ENCODE measurements around the gene PARP4. TPM values are rescaled to one million over a fixed set of nuclear protein-coding genes. Genes with fewer than 3 reads are reported as not detected.

PARP4 gene
- total and polyA plus RNA-seq, 2 donors (not counting 1 experiment from before 2014, with no cell fraction given) = 22.2 to 88.8 TPM

GRCh38 chr13:24495151-24495729 is 17.3 kb downstream of the PARP4 start:
- Mint-ChIP-seq H3K4me3 (no peak overlapping the region), H3K27ac (no peak overlapping the region), H3K9me3 (ENCODE audit: insufficient read depth) (no peaks in the 10 kb centered on the region), H3K4me1 (no peaks in the 10 kb centered on the region), H3K27me3 (no peaks in the 10 kb centered on the region)
- CTCF ChIA-PET = no interaction called here
- ATAC-seq (ENCODE audit: low read depth) (no peak), DNase-seq (no peak)
- no peak overlapping the region for H3K9ac ChIP-seq (ENCODE audit: low read length)
- H3K4me2 ChIP-seq (replicated peaks; ENCODE audit: low read depth, low read length, poor library complexity, severe bottlenecking) = no peak overlapping the region
- no peak overlapping the region for H3K27ac ChIP-seq (ENCODE audit: low read length in 2 of 2)
- no peaks in the 10 kb centered on the region for H3K27me3 ChIP-seq (replicated peaks in 1 of 4; ENCODE audit: control extremely low read depth in 1 of 4, control insufficient read depth in 3 of 4, insufficient read depth in 4 of 4, low read length in 3 of 4)
- no peaks in the 10 kb centered on the region for H3K9me3 ChIP-seq (ENCODE audit: control extremely low read depth in 1 of 3, control insufficient read depth in 2 of 3, insufficient read depth in 1 of 3, low read length in 2 of 3)
- H3K4me3 ChIP-seq (ENCODE audit: control extremely low read depth in 1 of 5, extremely low read depth in 1 of 5, insufficient read depth in 1 of 5, low read depth in 2 of 5, low read length in 4 of 5) = no peak overlapping the region
- H3K79me2 ChIP-seq (ENCODE audit: control insufficient read depth, insufficient read depth, low read length) = no peaks in the 10 kb centered on the region
- 100% methylated on average over 2 of the region's 3 CpGs for WGBS (ENCODE audit: insufficient coverage)
- TF ChIP-seq CTCF (IDR thresholded peaks at IDR 0.05) = no peak
- TF ChIP-seq EZH2 (IDR thresholded peaks at IDR 0.05; ENCODE audit: borderline replicate concordance, insufficient read depth, low read depth, low read length, poor library complexity, severe bottlenecking) = no peak
- H3K4me1 ChIP-seq (ENCODE audit: control insufficient read depth in 2 of 2, insufficient read depth in 2 of 2, low read length in 2 of 2) = no peaks in the 10 kb centered on the region
- intact Hi-C loops (cut with micrococcal nuclease) = no loop called here
- H4K20me1 ChIP-seq (ENCODE audit: control insufficient read depth, insufficient read depth, low read length, poor library complexity, severe bottlenecking) = no peaks in the 10 kb centered on the region
- H3K36me3 ChIP-seq (replicated peaks in 1 of 2; ENCODE audit: control extremely low read depth in 1 of 2, control insufficient read depth in 1 of 2, extremely low read depth in 1 of 2, insufficient read depth in 2 of 2, low read length in 1 of 2) = peaks cover 24 to 68% of the 10 kb centered on the region in 2 experiments
- no peak overlapping the region for H2AFZ ChIP-seq (ENCODE audit: insufficient read depth, low read depth, low read length, poor library complexity, severe bottlenecking)
- POLR2A ChIA-PET = no interaction called here

- ATAC-seq (ENCODE audit: low read depth) = no peak
- CTCF ChIA-PET = no interaction called here
- H3K4me3 Mint-ChIP-seq = no peak overlapping the region
- POLR2A ChIA-PET = no interaction called here
- no peaks in the 10 kb centered on the region for H3K9me3 Mint-ChIP-seq (ENCODE audit: insufficient read depth)
- WGBS (ENCODE audit: insufficient coverage) = 97% methylated on average over 4 of the region's 6 CpGs
- no peaks in the 10 kb centered on the region for H3K4me1 Mint-ChIP-seq
- no peak overlapping the region for H3K9ac ChIP-seq (ENCODE audit: low read length)
- no peaks in the 10 kb centered on the region for H3K27me3 Mint-ChIP-seq
- no peak overlapping the region for H2AFZ ChIP-seq (ENCODE audit: insufficient read depth, low read depth, low read length, poor library complexity, severe bottlenecking)
- DNase-seq = no peak
- no peaks in the 10 kb centered on the region for H4K20me1 ChIP-seq (ENCODE audit: control insufficient read depth, insufficient read depth, low read length, poor library complexity, severe bottlenecking)
- no peaks in the 10 kb centered on the region for H3K9me3 ChIP-seq (ENCODE audit: control extremely low read depth in 1 of 3, control insufficient read depth in 2 of 3, insufficient read depth in 1 of 3, low read length in 2 of 3)
- no peak overlapping the region for H3K27ac Mint-ChIP-seq
- peaks cover 23 to 78% of the 10 kb centered on the region in 2 experiments for H3K36me3 ChIP-seq (replicated peaks in 1 of 2; ENCODE audit: control extremely low read depth in 1 of 2, control insufficient read depth in 1 of 2, extremely low read depth in 1 of 2, insufficient read depth in 2 of 2, low read length in 1 of 2)
- H3K4me1 ChIP-seq (ENCODE audit: control insufficient read depth in 2 of 2, insufficient read depth in 2 of 2, low read length in 2 of 2) = no peaks in the 10 kb centered on the region
- no peaks in the 10 kb centered on the region for H3K79me2 ChIP-seq (ENCODE audit: control insufficient read depth, insufficient read depth, low read length)
- no peak overlapping the region for H3K4me2 ChIP-seq (replicated peaks; ENCODE audit: low read depth, low read length, poor library complexity, severe bottlenecking)
- no peak overlapping the region for H3K27ac ChIP-seq (ENCODE audit: low read length in 2 of 2)
- H3K4me3 ChIP-seq (ENCODE audit: control extremely low read depth in 1 of 5, extremely low read depth in 1 of 5, insufficient read depth in 1 of 5, low read depth in 2 of 5, low read length in 4 of 5) = no peak overlapping the region
- intact Hi-C loops (cut with micrococcal nuclease) = no loop called here
- no peak for TF ChIP-seq CTCF (IDR thresholded peaks at IDR 0.05)
- no peaks in the 10 kb centered on the region for H3K27me3 ChIP-seq (replicated peaks in 1 of 4; ENCODE audit: control extremely low read depth in 1 of 4, control insufficient read depth in 3 of 4, insufficient read depth in 4 of 4, low read length in 3 of 4)
Measured at GRCh38 chr13:24493356-24493755, 19.2 kb downstream of the PARP4 start.
